Activated CD8-positive, alpha-beta memory T cell treated with anti-CD3 and anti-CD28 coated beads, Interleukin-2, amount 50 U/mL, for 1 hour (primary cell): ENCODE measurements around the gene PKDCC.
"Not testable (repeated sequence)": the region's sequence is repeated elsewhere in the genome, so short reads cannot be mapped to it uniquely, and the experiment has no call there.

Experiments used
- DNase-seq: peaks from one replicate; pipeline ENCODE4 v3.0.0-alpha.2; 2020; ENCODE audit errors: extremely low read depth

Gene PKDCC

GRCh38 chr2:42063431-42064171, 15.8 kb downstream of the PKDCC start:
- DNase-seq: no peak

GRCh38 chr2:42064417-42064942, 16.7 kb downstream of the PKDCC start:
- no peak for DNase-seq

DNA sequence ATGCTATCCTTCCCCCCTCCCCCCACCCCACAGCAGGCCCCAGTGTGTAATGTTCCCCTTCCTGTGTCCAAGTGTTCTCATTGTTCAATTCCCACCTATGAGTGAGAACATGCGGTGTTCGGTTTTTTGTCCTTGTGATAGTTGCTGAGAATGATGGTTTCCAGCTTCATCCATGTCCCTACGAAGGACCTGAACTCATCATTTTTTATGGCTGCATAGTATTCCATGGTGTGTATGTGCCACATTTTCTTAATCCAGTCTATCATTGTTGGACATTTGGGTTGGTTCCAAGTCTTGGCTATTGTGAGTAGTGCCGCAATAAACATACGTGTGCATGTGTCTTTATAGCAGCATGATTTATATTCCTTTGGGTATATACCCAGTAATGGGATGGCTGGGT, 17.9 kb downstream of the PKDCC start:
- not testable (repeated sequence) for DNase-seq

- DNase-seq: not testable (repeated sequence)
Observed at GRCh38 chr2:42067001-42067400, 19.2 kb downstream of the PKDCC start.

DNA sequence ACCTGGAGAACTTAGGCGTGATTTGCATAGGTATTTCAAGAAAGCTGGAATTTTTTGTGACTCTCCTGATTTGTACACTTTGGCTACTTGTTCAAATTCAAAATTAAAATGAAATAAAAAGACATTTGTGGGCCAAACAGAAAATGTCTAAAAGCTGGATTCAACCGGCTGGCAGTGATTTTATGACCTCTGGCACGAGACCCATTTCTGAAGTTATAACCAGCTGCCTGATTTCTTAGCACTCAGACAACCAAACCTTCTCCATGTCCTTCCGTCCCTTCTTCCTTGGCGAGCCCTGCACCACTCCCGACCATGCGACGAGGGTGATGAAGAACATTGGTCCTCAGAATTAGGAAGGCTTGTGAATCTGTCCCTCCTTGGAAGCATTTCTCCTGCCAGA, 19.7 kb downstream of the PKDCC start:
- DNase-seq: no peak

GRCh38 chr2:42068571-42069178, 20.9 kb downstream of the PKDCC start:
- no peak for DNase-seq

DNA sequence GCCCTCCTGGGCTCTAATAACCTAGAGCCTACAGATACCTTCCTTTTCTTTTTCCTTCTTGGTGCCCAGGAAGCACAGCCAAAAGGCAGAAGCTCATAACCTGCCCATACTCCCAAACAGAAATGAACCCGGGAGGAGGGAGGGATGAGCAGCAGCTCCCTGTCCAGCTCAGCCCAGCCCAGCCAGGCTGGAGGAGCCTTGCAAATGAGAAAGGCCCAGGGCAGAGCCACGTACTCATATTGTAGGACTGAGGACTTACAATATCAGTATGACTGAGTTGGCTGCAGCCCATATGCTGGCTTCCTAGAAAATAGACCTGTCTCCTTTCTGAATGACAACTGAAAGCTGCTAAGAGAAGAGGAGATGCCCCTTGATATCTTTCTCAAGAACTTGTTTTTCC, 21.7 kb downstream of the PKDCC start:
- DNase-seq: no peak

GRCh38 chr2:42071791-42072190, 24.0 kb downstream of the PKDCC start:
- no peak for DNase-seq

DNA sequence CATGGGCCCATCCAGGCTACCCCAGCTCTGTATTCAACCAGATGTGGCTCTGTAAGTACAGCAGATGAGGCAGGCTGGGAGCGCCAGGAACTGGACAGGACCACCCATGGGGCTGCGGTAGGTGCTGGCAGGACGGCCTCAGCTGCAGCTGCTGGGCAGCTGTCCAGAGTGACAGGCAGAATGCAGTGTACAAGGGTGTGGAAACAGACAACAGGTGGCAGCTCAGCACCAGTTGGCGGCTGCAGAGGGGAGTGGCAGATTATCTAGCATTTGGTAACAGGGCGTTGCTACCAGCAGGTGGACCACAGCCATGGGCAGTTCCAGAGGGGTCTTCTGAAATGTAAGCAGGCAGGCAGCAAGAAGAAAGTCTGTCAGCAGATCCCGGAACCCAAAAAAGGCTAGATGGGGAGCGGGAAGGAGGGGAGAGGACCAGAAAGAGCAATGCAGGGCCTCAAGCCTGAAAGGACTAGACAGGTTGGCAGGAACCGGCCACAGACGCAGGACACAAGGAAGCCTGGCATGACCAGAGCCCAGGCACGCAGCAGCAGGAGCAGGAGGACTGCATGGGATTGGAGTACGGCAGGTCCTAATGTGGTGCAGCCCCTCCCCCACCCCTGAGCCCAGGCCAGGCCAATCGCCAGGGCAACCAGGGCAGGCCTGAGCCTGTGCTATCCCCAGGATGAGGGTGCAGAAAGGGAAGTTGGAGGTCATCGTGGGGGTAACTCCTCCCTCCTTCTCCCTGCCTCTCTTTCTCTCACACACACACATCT, 24.7 kb downstream of the PKDCC start:
- DNase-seq: no peak

- no peak for DNase-seq
Observed at GRCh38 chr2:42073739-42074503, 26.1 kb downstream of the PKDCC start.

DNA sequence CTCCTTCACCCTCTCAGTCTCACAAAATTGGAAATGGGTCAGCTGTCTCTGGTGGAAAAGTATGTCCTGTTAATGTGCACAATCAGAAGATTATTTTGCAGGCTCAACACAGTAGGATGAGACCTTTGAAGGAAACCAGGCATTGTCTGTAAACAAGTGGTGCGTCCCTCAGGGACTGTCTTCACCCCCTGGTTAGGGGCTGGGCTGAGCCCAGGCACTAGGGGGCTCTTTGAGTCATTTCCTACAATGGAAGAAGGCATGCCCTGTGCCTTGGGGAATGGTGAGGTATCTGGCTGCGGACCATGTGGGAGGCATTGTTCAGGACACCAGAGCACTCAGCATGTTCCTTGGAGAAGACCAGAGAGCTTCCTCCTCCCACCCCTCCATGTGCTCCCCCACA, 26.8 kb downstream of the PKDCC start:
- no peak for DNase-seq

GRCh38 chr2:42076357-42077225, 28.8 kb downstream of the PKDCC start:
- no peak for DNase-seq

DNA sequence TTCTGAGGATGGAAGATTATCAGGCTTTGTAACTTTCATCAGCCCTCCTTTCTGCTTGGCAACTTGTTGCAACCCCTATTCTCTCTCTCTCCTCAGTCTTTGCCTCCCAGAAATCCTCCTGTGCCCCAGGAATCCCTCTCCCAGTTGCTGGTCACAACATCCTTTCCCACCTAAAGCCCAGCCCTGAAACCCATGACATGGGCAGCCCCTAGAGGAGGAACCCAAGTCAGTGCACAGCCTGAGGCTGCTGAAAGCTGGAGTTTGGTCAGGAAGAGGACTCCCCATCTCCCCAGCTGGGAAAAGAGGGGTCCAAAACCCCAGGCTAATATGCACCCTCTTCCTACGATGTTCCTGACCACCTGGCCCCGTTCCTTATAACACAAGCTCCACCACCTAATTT, 29.5 kb downstream of the PKDCC start:
- no peak for DNase-seq

- no peak for DNase-seq
Observed at GRCh38 chr2:42079737-42080287, 32.0 kb downstream of the PKDCC start.

DNA sequence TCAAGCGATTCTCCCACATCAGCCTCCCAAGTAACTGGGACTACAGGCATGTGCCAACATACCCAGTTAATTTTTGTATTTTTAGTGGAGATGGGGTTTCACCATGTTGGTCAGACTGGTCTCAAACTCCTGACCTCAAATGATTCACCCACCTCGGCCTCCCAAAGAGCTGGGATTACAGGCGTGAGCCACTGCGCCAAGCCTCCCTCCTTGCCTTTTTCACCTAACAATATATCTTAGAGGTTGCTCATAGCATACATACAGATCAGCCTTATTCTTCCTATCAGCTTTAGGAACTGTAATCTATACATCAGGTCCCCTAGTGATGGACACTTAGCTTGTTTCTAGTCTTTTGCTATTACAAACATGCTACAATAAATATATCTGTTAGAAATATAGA, 33.3 kb downstream of the PKDCC start:
- DNase-seq: not testable (repeated sequence)

DNA sequence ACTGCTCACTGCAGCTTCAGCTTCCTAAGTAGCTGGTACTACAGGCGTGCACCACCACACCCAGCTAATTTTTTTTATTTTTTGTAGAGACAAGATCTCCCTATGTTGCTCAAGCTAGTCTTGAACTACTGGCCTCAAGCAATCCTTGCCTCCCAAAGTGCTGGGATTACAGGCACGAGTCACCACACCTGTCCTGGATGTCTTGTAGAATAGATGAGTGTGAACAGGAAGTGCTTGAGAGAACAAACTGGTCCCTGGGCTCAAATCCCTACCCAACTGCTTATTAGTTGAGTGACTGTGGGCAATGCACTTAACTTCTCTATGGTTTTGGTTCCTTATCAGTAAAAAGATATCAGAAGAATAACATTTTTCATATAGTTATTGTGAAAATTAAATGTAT, 34.2 kb downstream of the PKDCC start:
- no peak for DNase-seq

DNA sequence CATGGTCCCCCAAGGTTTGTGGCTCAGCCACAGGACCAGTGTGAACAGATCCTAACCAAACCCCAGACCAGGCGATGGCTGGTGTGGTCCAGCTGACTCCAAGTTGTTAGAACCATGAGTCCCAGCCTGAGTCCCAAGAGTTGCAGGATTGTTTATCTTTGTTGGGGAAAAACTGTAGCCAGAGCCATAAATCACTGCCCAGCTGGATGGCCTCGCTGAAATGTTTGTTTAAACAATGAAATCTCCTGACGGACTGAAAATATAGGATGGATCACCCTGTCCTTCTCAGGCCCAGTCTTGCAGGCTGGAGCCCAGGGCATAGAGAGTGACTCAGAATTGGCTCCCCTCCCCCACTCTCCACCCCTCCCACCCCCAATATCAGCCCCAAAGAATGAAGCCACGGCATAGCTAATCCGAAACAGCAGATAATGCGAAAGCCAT, 36.4 kb downstream of the PKDCC start:
- no peak for DNase-seq

DNA sequence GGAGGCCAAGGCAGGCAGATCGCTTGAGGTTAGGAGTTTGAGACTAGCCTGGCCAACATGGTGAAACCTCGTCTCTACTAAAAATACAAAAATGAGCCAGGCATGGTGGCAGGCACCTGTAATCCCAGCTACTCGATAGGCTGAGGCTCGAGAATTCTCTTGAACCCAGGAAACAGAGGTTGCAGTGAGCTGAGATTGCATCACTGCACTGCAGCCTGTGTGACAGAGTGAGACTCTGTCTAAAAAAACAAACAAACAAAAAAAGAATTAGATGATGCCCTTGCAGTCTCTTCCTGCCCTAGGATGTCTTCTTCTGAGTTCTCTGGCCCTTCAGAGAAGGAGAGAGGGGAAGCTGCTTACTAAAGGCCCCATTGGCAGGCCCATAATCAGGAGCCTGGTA, 37.2 kb downstream of the PKDCC start:
- not testable (repeated sequence) for DNase-seq

DNA sequence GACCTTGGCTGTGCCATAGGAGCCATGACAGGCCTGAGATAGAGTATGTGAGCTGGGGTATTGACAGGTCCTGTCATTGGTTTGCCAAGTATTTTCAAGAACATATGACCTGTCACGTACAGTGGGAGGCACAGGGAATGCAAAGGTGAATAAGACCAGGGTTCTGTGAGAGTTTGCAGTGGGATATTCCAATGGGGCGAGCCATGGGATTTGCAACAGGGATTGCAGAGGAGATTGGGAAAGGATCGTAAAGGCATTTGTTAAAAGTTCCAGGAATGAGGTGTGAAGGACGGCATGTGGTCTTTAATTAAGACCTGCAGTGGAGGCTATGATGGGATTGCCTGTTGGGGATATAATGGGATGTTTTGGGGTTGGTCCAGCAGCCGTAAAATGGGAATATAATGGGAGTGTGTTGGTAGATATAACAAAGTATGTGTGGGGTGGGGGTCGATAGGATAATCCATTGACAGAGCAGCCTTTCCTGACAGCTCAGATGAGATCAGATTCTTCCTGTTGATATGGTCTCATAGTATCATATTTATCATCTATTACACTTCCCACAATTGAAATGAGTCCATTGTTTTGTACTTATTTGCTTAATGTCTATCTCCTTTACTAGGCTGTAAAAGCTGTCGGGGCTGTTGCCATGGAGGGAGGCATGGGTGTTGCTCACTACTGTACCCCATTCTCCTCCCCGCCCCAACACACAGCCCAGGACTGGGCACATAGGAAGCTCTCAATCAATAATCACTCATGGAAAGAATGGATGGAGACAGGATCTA, 38.1 kb downstream of the PKDCC start:
- DNase-seq: no peak

GRCh38 chr2:42086500-42086953, 38.7 kb downstream of the PKDCC start:
- no peak for DNase-seq
